OCI-LY7 (cell line): Measurements from ENCODE around the gene GUCA1C. TPM values are rescaled to one million over a fixed set of nuclear protein-coding genes. Genes with fewer than 3 reads are reported as not detected.

Source experiments
- BruUV-seq: library from RNA; stranded (reverse); fragments of 400-500 nt; replicated peaks from 2 replicates; lab custom pipeline; 2021; lab: Mats Ljungman, UMichigan
- CTCF ChIA-PET: fragments of 300-600 bp; sonication (Branson Sonifier 250); formaldehyde crosslinking; loops from one replicate; lab custom pipeline; 2022; ENCODE audit warnings: antibody characterized with exemption; ENCODE audit not compliant: unreplicated experiment; lab: Charles Lee
- POLR2A ChIA-PET: fragments of 300-600 bp; sonication (Branson Sonifier 250); formaldehyde crosslinking; loops from one replicate; lab custom pipeline; 2022; ENCODE audit warnings: antibody characterized with exemption; lab: Charles Lee
- DNase-seq: peaks from one replicate; pipeline ENCODE4 v3.0.0-alpha.2; 2015; ENCODE audit warnings: low spot score
- H2AFZ ChIP-seq: fragments of 200-600 bp; sonication (generic), shearing (Covaris generic); 2 replicates; pipeline ENCODE4 v1.6.1; 2014; ENCODE audit warnings: mild to moderate bottlenecking, antibody characterized with exemption, low read length, moderate library complexity
- H3K27ac ChIP-seq: fragments of 200-600 bp; sonication (generic); 2 replicates; pipeline ENCODE4 v1.5.1; 2014; ENCODE audit warnings: mixed run types, low read depth, mild to moderate bottlenecking, moderate library complexity, low read length, inconsistent platforms; ENCODE audit not compliant: poor library complexity, severe bottlenecking
- H3K36me3 ChIP-seq: fragments of 200-600 bp; sonication (generic); 2 replicates; pipeline ENCODE4 v1.6.1; 2014; ENCODE audit warnings: mild to moderate bottlenecking, antibody characterized with exemption, low read length, moderate library complexity, mixed read lengths; ENCODE audit not compliant: insufficient read depth
- H3K4me1 ChIP-seq: fragments of 200-600 bp; sonication (generic); 2 replicates; pipeline ENCODE4 v1.5.1; 2014; ENCODE audit warnings: mild to moderate bottlenecking, low read length; ENCODE audit not compliant: insufficient read depth, poor library complexity, severe bottlenecking
- H3K4me2 ChIP-seq: fragments of 200-600 bp; sonication (generic); 2 replicates; pipeline ENCODE4 v1.6.1; 2014; ENCODE audit warnings: mild to moderate bottlenecking, low read length
- H3K4me3 ChIP-seq: fragments of 200-600 bp; sonication (generic); 2 replicates; pipeline ENCODE4 v1.5.1; 2014; ENCODE audit warnings: mild to moderate bottlenecking, low read depth, low read length; ENCODE audit not compliant: poor library complexity, severe bottlenecking
- H3K79me2 ChIP-seq: fragments of 200-600 bp; sonication (generic); 2 replicates; pipeline ENCODE4 v1.6.1; 2016; ENCODE audit warnings: low read depth, mild to moderate bottlenecking, low read length, moderate library complexity, mixed read lengths; ENCODE audit not compliant: insufficient read depth
- H3K9me2 ChIP-seq: fragments of 200-600 bp; sonication (generic); 2 replicates; pipeline ENCODE4 v1.6.1; 2016; ENCODE audit warnings: mild to moderate bottlenecking, low read length, mixed read lengths; ENCODE audit not compliant: insufficient read depth
- H3K9me3 ChIP-seq: fragments of 200-600 bp; sonication (generic); 2 replicates; pipeline ENCODE4 v1.6.1; 2014; ENCODE audit warnings: mild to moderate bottlenecking, mixed run types, low read length, mixed read lengths
- H4K20me1 ChIP-seq: fragments of 200-600 bp; sonication (generic); 2 replicates; pipeline ENCODE4 v1.6.1; 2014; ENCODE audit warnings: mild to moderate bottlenecking, antibody characterized with exemption, low read length, moderate library complexity, mixed read lengths; ENCODE audit not compliant: insufficient read depth
- EZH2phosphoT487 ChIP-seq: fragments of 200-600 bp; sonication (generic); IDR thresholded peaks from 2 replicates; pipeline ENCODE4 v1.6.1; 2018; ENCODE audit warnings: low read depth, borderline replicate concordance, mild to moderate bottlenecking, mixed run types, antibody characterized with exemption, low read length, moderate library complexity, mixed read lengths
- intact Hi-C: fragments of 100-400 bp; cut with micrococcal nuclease; formaldehyde crosslinking; loops from one replicate; pipeline ENCODE4 v1.10.0; 2022; ENCODE audit not compliant: unreplicated experiment
- total RNA-seq, 2 experiments: library from RNA; depleted of rRNA in 1 of 2; stranded (reverse); fragments of >200 nt in 1 of 2; shearing (Covaris generic) in 1 of 2; gene quantifications; 2 replicates each; pipeline ENCODE4 v1.2.3, GENCODE V29; 2014 to 2022
- TF ChIP-seq, protein P1 (sequence below): fragments of 200-600 bp; sonication (generic); conservative IDR thresholded peaks from 2 replicates; pipeline ENCODE4 v1.5.1; 2014; ENCODE audit warnings: mild to moderate bottlenecking, antibody characterized with exemption, low read length, moderate library complexity, mixed read lengths

GUCA1C gene
- total RNA-seq, 2 experiments from 2014 or later: not detected

- DNase-seq: no peak
- POLR2A ChIA-PET: interaction anchor here (0.5 to 0.6 kb wide), 2 partner anchors 8 to 1212 kb away, joined by 3 read pairs; no protein-coding TSS in a partner anchor
- Histone ChIP-seq H3K4me3 (no peak overlapping the region), H3K4me2 (no peak overlapping the region), H3K36me3 (no peaks in the 10 kb centered on the region), H3K9me2 (no peaks in the 10 kb centered on the region), H3K79me2 (no peaks in the 10 kb centered on the region), H4K20me1 (no peaks in the 10 kb centered on the region), H2AFZ (no peak overlapping the region), H3K9me3 (no peaks in the 10 kb centered on the region), H3K4me1 (no peaks in the 10 kb centered on the region), H3K27ac (no peak overlapping the region)
- CTCF ChIA-PET: no interaction called here
- BruUV-seq: no TSS peak
- intact Hi-C loops: no loop called here
- TF ChIP-seq EZH2phosphoT487: no peak
- TF ChIP-seq, protein P1, sequence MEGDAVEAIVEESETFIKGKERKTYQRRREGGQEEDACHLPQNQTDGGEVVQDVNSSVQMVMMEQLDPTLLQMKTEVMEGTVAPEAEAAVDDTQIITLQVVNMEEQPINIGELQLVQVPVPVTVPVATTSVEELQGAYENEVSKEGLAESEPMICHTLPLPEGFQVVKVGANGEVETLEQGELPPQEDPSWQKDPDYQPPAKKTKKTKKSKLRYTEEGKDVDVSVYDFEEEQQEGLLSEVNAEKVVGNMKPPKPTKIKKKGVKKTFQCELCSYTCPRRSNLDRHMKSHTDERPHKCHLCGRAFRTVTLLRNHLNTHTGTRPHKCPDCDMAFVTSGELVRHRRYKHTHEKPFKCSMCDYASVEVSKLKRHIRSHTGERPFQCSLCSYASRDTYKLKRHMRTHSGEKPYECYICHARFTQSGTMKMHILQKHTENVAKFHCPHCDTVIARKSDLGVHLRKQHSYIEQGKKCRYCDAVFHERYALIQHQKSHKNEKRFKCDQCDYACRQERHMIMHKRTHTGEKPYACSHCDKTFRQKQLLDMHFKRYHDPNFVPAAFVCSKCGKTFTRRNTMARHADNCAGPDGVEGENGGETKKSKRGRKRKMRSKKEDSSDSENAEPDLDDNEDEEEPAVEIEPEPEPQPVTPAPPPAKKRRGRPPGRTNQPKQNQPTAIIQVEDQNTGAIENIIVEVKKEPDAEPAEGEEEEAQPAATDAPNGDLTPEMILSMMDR: no peak
These were observed 13.0 kb downstream of the GUCA1C start for GRCh38 chr3:108940568-108941263.

GRCh38 chr3:108940166-108940565 lies 13.5 kb downstream of the GUCA1C start:
- Histone ChIP-seq H3K4me1 (no peaks in the 10 kb centered on the region), H2AFZ (no peak overlapping the region), H3K27ac (no peak overlapping the region), H3K9me3 (no peaks in the 10 kb centered on the region), H3K4me2 (no peak overlapping the region), H3K4me3 (no peak overlapping the region), H3K36me3 (no peaks in the 10 kb centered on the region), H3K9me2 (no peaks in the 10 kb centered on the region), H3K79me2 (no peaks in the 10 kb centered on the region), H4K20me1 (no peaks in the 10 kb centered on the region)
- POLR2A ChIA-PET: interaction anchor here (0.5 kb wide), 1 partner anchor 8 kb away, joined by 3 read pairs; no protein-coding TSS in a partner anchor
- no peak for DNase-seq
- intact Hi-C loops: no loop called here
- CTCF ChIA-PET: no interaction called here
- TF ChIP-seq EZH2phosphoT487: no peak
- TF ChIP-seq, protein P1: no peak
- BruUV-seq: no TSS peak
